HG02981 (cell line): ENCODE measurements around the gene POLR2I.
"Not testable (repeated sequence)": the region's sequence is repeated elsewhere in the genome, so short reads cannot be mapped to it uniquely, and the experiment has no call there.

ENCODE experiments used
- ATAC-seq: cut with Tn5 transposase; IDR thresholded peaks from one replicate; pipeline ENCODE4 v1.9.1; 2021; ENCODE audit warnings: mild to moderate bottlenecking, moderate library complexity; ENCODE audit not compliant: unreplicated experiment

POLR2I gene

GRCh38 chr19:36134867-36135266 is 20.2 kb upstream of the POLR2I start:
- ATAC-seq = not testable (repeated sequence)

- not testable (repeated sequence) for ATAC-seq
These were observed 16.5 kb upstream of the POLR2I start for GRCh38 chr19:36131221-36131620.

GRCh38 chr19:36128392-36128736 is 13.7 kb upstream of the POLR2I start:
- ATAC-seq = no peak

- ATAC-seq = no peak
These were observed 10.9 kb upstream of the POLR2I start for GRCh38 chr19:36125557-36125956.

- ATAC-seq = no peak
These were observed 6.9 kb upstream of the POLR2I start for GRCh38 chr19:36121486-36122124.

- ATAC-seq = no peak
These were observed 6.3 kb upstream of the POLR2I start for GRCh38 chr19:36120984-36121358.

- ATAC-seq = no peak
These were observed 5.7 kb upstream of the POLR2I start for GRCh38 chr19:36120092-36120983.

GRCh38 chr19:36116344-36116637 is 1.6 kb upstream of the POLR2I start:
- no peak for ATAC-seq

- ATAC-seq = peak; percentile 31
These were observed 1.0 kb upstream of the POLR2I start, which contains the start of gene TBCB for GRCh38 chr19:36115453-36116343. Gene TBCB, plus strand, starts transcription at chr19:36115468. Its CDS starts 93 bp downstream, at chr19:36115561.

- no peak for ATAC-seq
These were observed 568 bp downstream of the POLR2I start for GRCh38 chr19:36113894-36114720.

GRCh38 chr19:36113425-36113824 is 1.2 kb downstream of the POLR2I start:
- ATAC-seq = no peak

GRCh38 chr19:36112678-36113077 is 2.0 kb downstream of the POLR2I start:
- no peak for ATAC-seq

- ATAC-seq = no peak
These were observed 3.5 kb downstream of the POLR2I start for GRCh38 chr19:36111200-36111539.

- no peak for ATAC-seq
These were observed 4.0 kb downstream of the POLR2I start, which contains the start of gene OVOL3 for GRCh38 chr19:36110487-36111199. Gene OVOL3, plus strand, starts transcription at chr19:36111143. Its CDS starts 60 bp downstream, at chr19:36111203.

GRCh38 chr19:36108684-36109083 is 6.0 kb downstream of the POLR2I start:
- no peak for ATAC-seq

- ATAC-seq = no peak
These were observed 7.7 kb downstream of the POLR2I start for GRCh38 chr19:36106991-36107390.

GRCh38 chr19:36106441-36106840 is 8.2 kb downstream of the POLR2I start:
- ATAC-seq = no peak

GRCh38 chr19:36103842-36104552 is 10.7 kb downstream of the POLR2I start:
- ATAC-seq = no peak

GRCh38 chr19:36103040-36103626 is 11.5 kb downstream of the POLR2I start:
- no peak for ATAC-seq
